H1 (cell line): ENCODE data around the gene POLRMT. TPM values are rescaled to one million over a fixed set of nuclear protein-coding genes. Genes with fewer than 3 reads are reported as not detected.

Experiments
- CTCF ChIA-PET: fragments of 300-600 bp; sonication (Branson Sonifier 250); formaldehyde crosslinking; loops from one replicate; lab custom pipeline; 2021; ENCODE audit not compliant: partially characterized antibody; lab: Charles Lee
- POLR2A ChIA-PET: fragments of 300-600 bp; sonication (Branson Sonifier 250); formaldehyde crosslinking; loops from one replicate; lab custom pipeline; 2021; ENCODE audit warnings: inconsistent platforms; ENCODE audit not compliant: partially characterized antibody; lab: Charles Lee
- DNase-seq, 2 experiments: peaks; one replicate each; pipeline versions ENCODE4 v3.0.0 to v3.0.0-alpha.2; 2010 to 2022; ENCODE audit warnings: low spot score in 2 of 2, low read depth in 1 of 2, mixed read lengths in 1 of 2
- FAIRE-seq: peaks from 2 replicates; lab custom pipeline; 2011; peaks lifted over from hg19 to GRCh38; lab: Jason Lieb, UNC
- H2AFZ ChIP-seq: 2 replicates; pipeline ENCODE4 v1.8.1; 2012; ENCODE audit warnings: low read length, inconsistent platforms
- H2AK5ac ChIP-seq: 2 replicates; pipeline ENCODE4 v1.6.1; 2013; ENCODE audit warnings: low read depth, low read length
- H2BK120ac ChIP-seq: replicated peaks from 2 replicates; pipeline ENCODE3; 2013; ENCODE audit warnings: low read depth, low read length, inconsistent platforms
- H2BK12ac ChIP-seq: 2 replicates; pipeline ENCODE4 v1.6.1; 2013; ENCODE audit warnings: low read depth, low read length
- H2BK15ac ChIP-seq: 2 replicates; pipeline ENCODE4 v1.6.1; 2013; ENCODE audit warnings: low read length
- H2BK20ac ChIP-seq: 2 replicates; pipeline ENCODE4 v1.6.1; 2013; ENCODE audit warnings: low read length
- H2BK5ac ChIP-seq: 2 replicates; pipeline ENCODE4 v1.6.1; 2013; ENCODE audit warnings: low read depth, low read length
- H3K14ac ChIP-seq: 2 replicates; pipeline ENCODE4 v1.6.1; 2013; ENCODE audit warnings: inconsistent platforms; ENCODE audit not compliant: insufficient read length
- H3K18ac ChIP-seq: 2 replicates; pipeline ENCODE4 v1.6.1; 2013; ENCODE audit warnings: low read length; ENCODE audit errors: extremely low read depth
- H3K23ac ChIP-seq: 2 replicates; pipeline ENCODE4 v1.6.1; 2013; ENCODE audit warnings: inconsistent platforms; ENCODE audit not compliant: insufficient read length
- H3K23me2 ChIP-seq: 2 replicates; pipeline ENCODE4 v1.6.1; 2013; ENCODE audit warnings: low read depth, low read length
- H3K27ac ChIP-seq: 2 replicates; pipeline ENCODE4 v1.6.1; 2011; ENCODE audit warnings: low read depth, low read length, inconsistent platforms
- H3K27me3 ChIP-seq, 4 experiments: replicated peaks in 1 of 4; 1 replicate in 1 of 4; 2 replicates in 3 of 4; pipeline versions ENCODE4 v1.6.1 to v1.8.1; 2011 to 2013; ENCODE audit warnings: low read length in 3 of 4, mild to moderate bottlenecking in 3 of 4, inconsistent platforms in 2 of 4, mixed read lengths in 2 of 4, moderate library complexity in 1 of 4; ENCODE audit not compliant: control insufficient read depth in 3 of 4, insufficient read depth in 3 of 4; ENCODE audit errors: extremely low read depth in 1 of 4
- H3K36me3 ChIP-seq, 4 experiments: 2 replicates each; pipeline versions ENCODE4 v1.6.1 to v1.8.1; 2011 to 2013; ENCODE audit warnings: mild to moderate bottlenecking in 4 of 4, low read length in 3 of 4, moderate library complexity in 2 of 4, control low read depth in 1 of 4, inconsistent platforms in 1 of 4; ENCODE audit not compliant: insufficient read depth in 4 of 4, control insufficient read depth in 2 of 4
- H3K4ac ChIP-seq: replicated peaks from 2 replicates; pipeline ENCODE3; 2013; ENCODE audit warnings: low read length, low read depth, mixed read lengths, inconsistent platforms; ENCODE audit not compliant: insufficient read length
- H3K4me1 ChIP-seq, 4 experiments: replicated peaks in 1 of 4; 1 replicate in 1 of 4; 2 replicates in 3 of 4; pipeline versions ENCODE4 v1.6.1 to v1.8.1; 2011 to 2013; ENCODE audit warnings: low read length in 3 of 4, inconsistent platforms in 2 of 4, mixed read lengths in 1 of 4; ENCODE audit not compliant: insufficient read depth in 4 of 4, control insufficient read depth in 3 of 4
- H3K4me2 ChIP-seq, 2 experiments: 2 replicates each; pipeline versions ENCODE4 v1.6.1 to v1.8.1; 2011 to 2013; ENCODE audit warnings: low read depth in 2 of 2, low read length in 2 of 2, control low read depth in 1 of 2, inconsistent platforms in 1 of 2, mild to moderate bottlenecking in 1 of 2; ENCODE audit not compliant: insufficient read depth in 1 of 2
- H3K4me3 ChIP-seq, 4 experiments: fragments of 200-600, 300-600 bp in 1 of 4; sonication (generic), shearing (Covaris generic), sonication (Bioruptor Twin) in 1 of 4; 2 replicates each; pipeline versions ENCODE4 v1.5.1 to v1.8.1; 2011 to 2016; ENCODE audit warnings: low read length in 4 of 4, low read depth in 3 of 4, control low read depth in 2 of 4, inconsistent platforms in 2 of 4, mild to moderate bottlenecking in 2 of 4, mixed read lengths in 1 of 4, moderate library complexity in 1 of 4; ENCODE audit not compliant: insufficient read depth in 2 of 4; ENCODE audit errors: extremely low read depth in 1 of 4
- H3K56ac ChIP-seq: replicated peaks from 2 replicates; pipeline ENCODE3; 2013; ENCODE audit warnings: low read depth, mild to moderate bottlenecking, mixed read lengths, low read length, inconsistent platforms; ENCODE audit not compliant: insufficient read length
- H3K79me1 ChIP-seq: 2 replicates; pipeline ENCODE4 v1.6.1; 2013; ENCODE audit warnings: low read depth, low read length, control low read depth
- H3K79me2 ChIP-seq, 2 experiments: 2 replicates each; pipeline versions ENCODE4 v1.6.1 to v1.8.1; 2012 to 2013; ENCODE audit warnings: low read length in 2 of 2, mild to moderate bottlenecking in 2 of 2, inconsistent platforms in 1 of 2; ENCODE audit not compliant: insufficient read depth in 2 of 2, control insufficient read depth in 1 of 2
- H3K9ac ChIP-seq, 4 experiments: replicated peaks in 1 of 4; 1 replicate in 1 of 4; 2 replicates in 3 of 4; pipeline versions ENCODE4 v1.6.1 to v1.8.1; 2011 to 2013; ENCODE audit warnings: low read depth in 3 of 4, low read length in 3 of 4, control low read depth in 2 of 4, mild to moderate bottlenecking in 2 of 4, moderate library complexity in 2 of 4, inconsistent platforms in 1 of 4; ENCODE audit errors: extremely low read depth in 1 of 4
- H3K9me3 ChIP-seq, 2 experiments: 2 replicates each; pipeline versions ENCODE4 v1.6.1 to v1.8.1; 2012 to 2013; ENCODE audit warnings: mild to moderate bottlenecking in 2 of 2, moderate library complexity in 2 of 2, control low read depth in 1 of 2, inconsistent platforms in 1 of 2, low read depth in 1 of 2, low read length in 1 of 2, mixed read lengths in 1 of 2; ENCODE audit not compliant: insufficient read depth in 2 of 2
- H4K20me1 ChIP-seq, 2 experiments: replicated peaks in 1 of 2; 2 replicates each; pipeline versions ENCODE3 to v1.8.1; 2011 to 2013; ENCODE audit warnings: inconsistent platforms in 2 of 2, low read length in 2 of 2, mild to moderate bottlenecking in 1 of 2; ENCODE audit not compliant: insufficient read depth in 2 of 2, control insufficient read depth in 1 of 2
- H4K5ac ChIP-seq: 2 replicates; pipeline ENCODE4 v1.6.1; 2013; ENCODE audit warnings: low read length, low read depth, mixed read lengths, inconsistent platforms; ENCODE audit not compliant: insufficient read length
- H4K8ac ChIP-seq: 2 replicates; pipeline ENCODE4 v1.8.0; 2013; ENCODE audit warnings: mild to moderate bottlenecking, moderate library complexity, low read length, inconsistent platforms; ENCODE audit not compliant: insufficient read depth; ENCODE audit errors: extremely low read depth
- H4K91ac ChIP-seq: replicated peaks from 2 replicates; pipeline ENCODE3; 2013; ENCODE audit warnings: low read length, mixed read lengths, inconsistent platforms; ENCODE audit not compliant: insufficient read length
- CREB1 ChIP-seq: IDR thresholded peaks from 2 replicates; pipeline ENCODE4 v1.6.1; 2012; ENCODE audit warnings: inconsistent platforms
- WGBS, 2 experiments: shearing (Covaris generic) in 1 of 2; methylation state at CpG; one replicate each; pipeline versions ENCODE4 v1.1.6 to v1.1.7; 2013 to 2015; ENCODE audit warnings: low lambda C conversion rate in 2 of 2, mixed read lengths in 2 of 2, inconsistent platforms in 1 of 2, low coverage in 1 of 2, missing lambda C conversion rate in 1 of 2; ENCODE audit not compliant: insufficient replicate concordance in 2 of 2, insufficient coverage in 1 of 2, insufficient read length in 1 of 2; ENCODE audit errors: extremely low coverage in 1 of 2, missing lambda C conversion rate in 1 of 2; 5-methylcytosine and 5-hydroxymethylcytosine counted together
- polyA plus RNA-seq, 7 experiments: library from polyadenylated mRNA; depleted of rRNA in 3 of 7; stranded (reverse) in 5 of 7; unstranded in 2 of 7; fragments of >200 nt in 5 of 7; fragments of 200-250 nt in 2 of 7; gene quantifications; 1 replicate in 5 of 7; 2 replicates in 1 of 7; 4 replicates in 1 of 7; pipeline versions ENCODE4 v1.2.1 to v1.2.3, GENCODE V29; 2011 to 2013; ENCODE audit warnings: missing spikeins in 2 of 7, mixed read lengths in 2 of 7
- total RNA-seq: library from RNA; stranded (reverse); fragmentation: NEBNext Ultra II Directional; extraction: Animal tissue kit (Norgen Biotek cat#: 25700); gene quantifications from 2 replicates; pipeline ENCODE4 v1.2.1, GENCODE V29; 2021

The POLRMT gene
- total and polyA plus RNA-seq, 2 of the 8 experiments (the other 6 are each of a cell fraction or from before 2014, with no cell fraction given): 93.0 to 111 TPM

GRCh38 chr19:574658-575526, 58.4 kb downstream of the POLRMT start:
- Histone ChIP-seq H4K8ac (no peak overlapping the region; the same call in 1 of the 2 replicates), H3K27ac (0 out of 2 replicates have a peak overlapping the region, but pooled peaks have one; percentile 19), H3K4ac (no peak overlapping the region), H3K4me3 (peak overlapping the region in 3 of 4 experiments; percentile 11 to 42 (median 26); a peak in 4 of 8 replicates), H4K20me1 (peaks cover 30 to 36% of the 10 kb centered on the region in 2 experiments), H2AK5ac (no peak overlapping the region), H4K5ac (no peak overlapping the region), H3K23ac (no peak overlapping the region), H3K4me2 (peak overlapping the region; percentile 59 to 99), H3K27me3 (no peaks in the 10 kb centered on the region), H2BK20ac (no peak overlapping the region), H3K56ac (no peak overlapping the region), H3K14ac (no peak overlapping the region), H3K9me3 (peaks cover 0 to 5% of the 10 kb centered on the region in 2 experiments; a peak in 1 of 4 replicates), H2BK12ac (no peak overlapping the region), H3K4me1 (peaks cover 0 to 21% (median 11%) of the 10 kb centered on the region in 4 experiments; a peak in 5 of 7 replicates), H3K23me2 (peaks cover 11% of the 10 kb centered on the region; the same call in 1 of the 2 replicates), H4K91ac (no peak overlapping the region), H3K9ac (peak overlapping the region in 2 of 4 experiments; percentile 29 to 35; a peak in 2 of 7 replicates), H2BK5ac (0 out of 2 replicates have a peak overlapping the region, but pooled peaks have one; percentile 60), H3K79me1 (peaks cover 11% of the 10 kb centered on the region), H2AFZ (no peak overlapping the region), H3K79me2 (peaks cover 53 to 75% of the 10 kb centered on the region in 2 experiments), H2BK120ac (no peak overlapping the region), H2BK15ac (no peak overlapping the region), H3K36me3 (peaks cover 4 to 22% (median 8%) of the 10 kb centered on the region in 4 experiments; a peak in 5 of 8 replicates), H3K18ac (no peak overlapping the region; the same call in 1 of the 2 replicates)
- FAIRE-seq (no peak), DNase-seq (no peak)
- CTCF ChIA-PET: interaction anchor here (0.6 to 4.7 kb wide), 7 partner anchors 11 to 228 kb away, joined by 3 to 51 read pairs (median 3); no protein-coding TSS in a partner anchor
- POLR2A ChIA-PET: interaction anchor here (0.6 to 4.8 kb wide), 15 partner anchors 11 to 241 kb away, joined by 3 to 78 read pairs (median 5); partner anchors contain the start of gene GZMM
- WGBS, 2 experiments: 84% methylated on average over 31 of the region's 32 CpGs; no CpG with 5 or more reads in 1 of the 2 experiments
- TF ChIP-seq CREB1: no peak
